T-helper 1 cell (primary cell): Measurements from ENCODE around the gene FAM131C.
"Not testable (repeated sequence)": the region's sequence is repeated elsewhere in the genome, so short reads cannot be mapped to it uniquely, and the experiment has no call there.

ENCODE experiments used
- DNase-seq, 5 donors: peaks; one replicate each; pipeline ENCODE4 v3.0.0-alpha.2; 2012 to 2020

The FAM131C gene

GRCh38 chr1:16076031-16076864 is 2.8 kb upstream of the FAM131C start:
- no peak for DNase-seq

DNA sequence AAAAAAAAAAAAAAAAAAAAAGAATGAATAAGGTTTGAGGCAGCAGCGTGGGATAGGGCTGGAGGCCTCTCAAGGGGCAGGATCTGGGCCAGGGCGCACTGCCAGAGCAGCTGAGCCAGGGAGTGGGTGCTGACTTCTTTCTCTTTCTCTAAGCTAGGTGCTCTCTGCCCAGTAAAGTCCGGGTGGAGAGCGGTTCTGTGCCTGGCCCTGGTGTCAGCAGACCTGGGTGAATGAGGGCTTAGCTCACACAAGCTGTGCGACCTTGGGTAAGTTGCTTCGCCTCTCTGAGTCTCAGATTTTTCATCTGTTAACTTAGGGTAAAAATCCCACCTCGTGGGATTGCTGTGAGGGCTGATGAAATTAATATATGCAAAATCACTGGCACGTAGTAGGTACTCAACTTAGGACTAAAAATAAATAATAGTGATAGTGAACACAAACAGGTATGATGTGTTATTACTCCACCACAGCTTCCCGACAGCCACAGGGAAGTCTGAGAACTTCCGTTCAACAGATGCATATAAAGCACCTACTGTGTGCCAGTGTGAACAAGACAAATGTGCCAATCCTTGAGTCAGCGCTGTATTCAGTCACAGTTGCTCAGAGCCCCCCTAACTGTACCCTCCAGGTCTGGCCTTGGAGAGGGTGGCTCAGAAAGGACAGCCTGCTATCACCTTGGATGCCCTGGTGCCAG is 2.0 kb upstream of the FAM131C start:
- DNase-seq, result no peak

DNA sequence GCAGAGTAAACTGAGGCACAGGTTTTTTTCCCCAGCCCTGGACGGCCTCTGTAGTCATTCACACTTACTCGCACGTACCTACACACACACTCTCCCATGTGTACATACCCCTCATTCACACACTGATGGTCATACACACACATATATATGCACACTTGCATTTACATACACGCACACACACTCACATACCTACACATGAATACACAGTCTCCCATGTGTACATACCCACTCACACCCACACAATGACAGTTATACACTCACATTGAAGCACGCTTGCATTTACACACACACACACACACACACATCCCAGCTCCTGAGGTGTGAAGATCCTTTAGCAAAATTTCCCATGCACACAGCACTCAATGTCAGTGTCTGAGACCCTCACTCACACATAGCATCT is 766 bp upstream of the FAM131C start:
- DNase-seq, result no peak

DNA sequence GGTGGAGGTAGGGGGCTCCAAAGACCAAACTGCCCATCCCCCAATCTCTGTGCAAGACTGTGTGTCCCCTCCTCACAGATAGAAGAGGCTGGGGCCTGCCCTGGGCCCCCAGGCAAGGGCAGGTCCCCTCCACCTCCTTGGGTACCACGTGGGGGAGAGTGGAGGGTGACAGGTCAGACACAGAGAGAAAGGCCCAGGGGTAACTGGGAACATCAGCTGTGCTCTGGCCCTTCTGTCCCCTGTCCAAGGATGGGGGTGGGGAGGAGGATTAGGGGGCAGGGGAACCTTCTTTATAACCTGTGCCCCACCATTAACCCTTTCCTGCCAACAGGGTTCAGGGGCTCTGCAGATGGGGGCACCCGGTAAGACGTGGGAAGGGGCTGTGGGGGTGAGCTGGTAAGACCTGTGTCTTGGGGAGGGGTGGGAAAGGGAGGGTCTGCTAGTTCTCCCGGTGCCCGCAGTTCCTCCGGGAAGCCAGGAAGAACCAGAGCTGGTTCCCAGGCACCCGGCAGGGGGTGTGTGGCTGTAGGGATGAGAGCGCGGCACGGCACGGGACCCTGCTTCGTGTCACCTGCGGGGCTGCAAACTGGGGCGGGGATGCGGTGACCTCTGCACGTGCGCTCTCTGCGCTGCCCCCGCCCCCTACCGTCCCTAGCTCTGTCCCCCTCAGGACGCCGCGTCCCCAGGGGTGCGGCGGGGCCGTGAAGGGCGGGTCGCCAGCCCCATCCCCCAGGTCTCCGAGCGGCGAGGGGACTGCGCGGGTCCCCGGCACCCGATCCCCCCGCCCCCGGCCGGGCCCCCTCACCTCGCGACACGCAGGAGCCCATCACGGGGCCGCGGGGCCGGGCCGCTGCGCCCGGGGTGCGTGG is 601 bp downstream of the FAM131C start:
- no peak for DNase-seq

DNA sequence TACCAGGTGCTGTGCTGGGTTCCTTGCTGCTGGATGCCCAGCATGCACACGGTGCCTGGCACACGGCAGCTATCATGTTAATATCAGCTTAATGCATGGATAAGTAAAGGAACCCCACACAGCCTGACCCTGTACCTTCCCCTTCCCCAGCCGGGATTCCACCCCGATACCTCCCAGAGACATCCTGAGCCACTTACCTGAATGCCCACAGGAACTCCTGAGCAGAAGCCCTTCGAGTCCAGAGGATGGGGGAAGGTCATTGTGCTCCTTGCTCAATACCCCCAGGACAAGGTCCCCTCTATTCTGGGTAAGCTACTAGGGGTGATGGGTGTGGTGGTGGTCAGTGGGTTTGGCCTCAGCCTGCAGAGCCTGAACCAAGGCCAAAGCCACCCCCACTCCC is 1.4 kb downstream of the FAM131C start:
- DNase-seq, result no peak

GRCh38 chr1:16071614-16072013 is 1.8 kb downstream of the FAM131C start:
- no peak for DNase-seq

- DNase-seq, result no peak
Measured at GRCh38 chr1:16070640-16071355, 2.7 kb downstream of the FAM131C start.

DNA sequence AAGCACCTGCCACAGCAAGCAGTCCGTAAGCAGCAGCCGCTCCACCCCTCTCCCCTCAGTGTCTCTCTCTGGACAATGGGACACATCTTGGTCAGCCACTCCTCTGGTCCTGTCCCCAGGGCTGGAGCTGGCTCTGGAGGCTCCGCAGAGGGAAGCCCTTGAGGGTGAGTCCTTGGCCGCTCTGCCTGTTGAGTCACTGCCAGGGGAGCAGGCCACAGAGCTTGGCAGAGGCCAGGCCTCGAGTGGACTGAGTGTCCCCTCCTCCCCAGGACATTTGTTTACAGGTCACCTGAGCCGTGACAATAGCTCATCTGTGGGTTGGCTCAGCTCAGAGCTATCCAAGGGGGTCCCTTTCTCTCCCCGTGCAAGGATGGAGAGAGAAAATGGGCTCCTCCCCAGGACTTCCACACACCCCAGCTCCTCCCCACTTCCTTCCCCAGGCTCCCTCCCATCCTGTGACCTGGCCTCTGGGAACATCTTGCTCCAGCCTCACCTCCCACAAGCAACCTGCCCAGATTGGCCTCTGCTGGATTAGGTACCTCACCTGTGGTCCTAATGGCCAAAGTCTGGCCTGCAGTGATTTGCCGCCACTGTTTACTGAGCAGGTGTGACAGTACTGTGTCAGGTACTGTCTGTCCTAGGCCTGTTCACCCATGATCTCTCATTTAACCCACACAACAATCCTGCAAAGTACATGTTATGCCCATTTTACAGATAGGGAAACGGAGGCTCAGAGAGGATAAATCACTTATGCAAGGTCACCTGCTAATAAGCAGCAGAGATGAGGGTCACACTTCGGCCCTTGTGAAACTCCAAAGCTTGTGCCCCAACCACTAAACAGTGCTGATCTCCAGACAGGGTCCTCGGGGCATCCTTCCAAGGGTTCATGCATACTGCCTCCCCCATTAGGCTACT is 4.8 kb downstream of the FAM131C start:
- no peak for DNase-seq

- DNase-seq, result no peak
Measured at GRCh38 chr1:16067933-16068332, 5.5 kb downstream of the FAM131C start.

GRCh38 chr1:16067127-16067768 is 6.2 kb downstream of the FAM131C start:
- no peak for DNase-seq

DNA sequence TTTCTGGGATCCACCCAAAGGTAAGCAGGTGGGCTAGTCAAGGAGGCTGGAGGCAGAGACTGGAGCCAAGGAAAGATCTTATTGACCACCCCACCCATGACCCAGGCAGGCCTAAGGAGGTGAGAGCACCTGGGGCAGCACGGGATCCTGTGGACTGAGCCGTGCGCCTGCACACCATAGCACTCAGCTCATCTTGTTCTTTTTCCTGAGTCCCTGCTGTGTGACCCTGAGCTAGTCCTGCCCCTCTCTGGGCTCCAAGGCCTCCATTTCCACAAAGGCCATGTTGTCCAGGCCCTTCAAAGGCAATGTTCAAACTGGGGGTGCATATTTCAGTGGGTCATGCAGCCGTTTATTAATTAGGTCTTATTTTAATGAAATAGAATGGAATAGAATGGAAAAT is 7.2 kb downstream of the FAM131C start:
- no peak for DNase-seq

DNA sequence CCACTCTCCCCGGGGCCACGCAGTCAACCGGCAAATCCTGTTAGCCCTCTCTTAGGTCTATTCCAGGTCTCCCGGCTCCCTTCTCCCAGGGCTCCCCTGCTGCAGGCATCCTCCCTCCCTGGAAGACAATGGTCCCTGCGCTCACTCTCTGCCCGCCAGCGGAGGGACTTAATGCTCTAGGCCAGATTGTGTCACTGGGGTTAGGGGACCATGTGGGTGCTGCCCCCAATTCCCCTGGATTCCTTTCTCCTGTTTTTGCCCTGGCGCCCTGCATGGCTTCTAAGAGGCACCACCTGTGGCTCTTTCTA is 8.2 kb downstream of the FAM131C start:
- DNase-seq, result no peak

DNA sequence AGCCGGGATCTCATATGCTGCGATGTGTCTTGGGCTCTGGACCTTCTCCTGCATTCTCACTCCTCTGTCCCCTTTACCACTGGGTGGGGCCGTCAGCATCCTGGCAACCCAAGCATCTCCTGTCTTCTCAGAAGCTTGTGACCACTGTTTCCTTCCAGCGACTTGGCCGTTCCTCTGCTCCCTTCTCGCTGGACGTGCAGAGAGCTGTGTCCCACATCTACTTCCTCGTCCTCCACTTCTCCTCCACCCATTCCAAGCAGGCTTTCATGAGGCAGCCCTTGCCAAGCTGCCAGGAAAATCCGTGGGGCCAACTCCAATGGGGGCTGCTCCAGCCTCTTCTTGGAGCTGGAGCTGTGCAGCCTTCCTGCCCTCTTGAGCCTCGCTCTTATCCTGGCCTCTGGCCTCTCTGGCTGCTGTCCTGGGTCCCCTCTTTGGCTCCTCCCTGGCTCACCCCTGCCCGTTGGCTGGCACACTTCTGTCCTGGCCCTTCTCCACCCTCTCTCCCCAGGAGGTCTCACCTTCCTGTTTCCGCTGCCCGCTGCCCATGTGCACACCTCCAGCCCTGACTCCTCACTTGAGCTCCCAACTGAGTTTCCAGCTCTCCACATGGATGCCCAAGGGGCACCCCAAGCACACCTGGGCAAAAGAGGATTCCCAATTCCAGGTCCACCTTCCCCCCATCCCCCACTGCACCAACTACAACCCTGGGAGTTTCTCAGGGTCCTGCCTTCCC is 8.7 kb downstream of the FAM131C start:
- DNase-seq, result peak in 1 of 5 donors; percentile 27

DNA sequence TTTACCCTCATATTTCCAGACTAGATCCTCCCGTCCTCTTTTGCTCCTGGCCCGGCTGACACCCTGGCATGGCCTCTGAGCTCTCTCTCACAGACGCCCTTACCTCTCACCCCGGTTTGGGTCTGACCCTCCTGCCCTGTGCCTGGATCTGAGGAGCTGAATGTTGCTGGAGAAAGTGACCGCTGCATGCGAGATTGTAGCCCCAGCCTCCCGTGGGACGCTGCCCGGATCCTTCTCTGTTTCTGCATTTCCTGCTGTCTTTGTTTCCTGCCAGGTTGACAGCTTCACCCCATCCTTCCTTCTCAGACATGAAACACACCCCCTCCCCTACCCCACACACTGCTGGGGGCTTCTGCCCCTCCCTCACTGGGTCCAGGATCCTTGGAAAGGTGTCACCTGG is 9.5 kb downstream of the FAM131C start:
- DNase-seq, result no peak

DNA sequence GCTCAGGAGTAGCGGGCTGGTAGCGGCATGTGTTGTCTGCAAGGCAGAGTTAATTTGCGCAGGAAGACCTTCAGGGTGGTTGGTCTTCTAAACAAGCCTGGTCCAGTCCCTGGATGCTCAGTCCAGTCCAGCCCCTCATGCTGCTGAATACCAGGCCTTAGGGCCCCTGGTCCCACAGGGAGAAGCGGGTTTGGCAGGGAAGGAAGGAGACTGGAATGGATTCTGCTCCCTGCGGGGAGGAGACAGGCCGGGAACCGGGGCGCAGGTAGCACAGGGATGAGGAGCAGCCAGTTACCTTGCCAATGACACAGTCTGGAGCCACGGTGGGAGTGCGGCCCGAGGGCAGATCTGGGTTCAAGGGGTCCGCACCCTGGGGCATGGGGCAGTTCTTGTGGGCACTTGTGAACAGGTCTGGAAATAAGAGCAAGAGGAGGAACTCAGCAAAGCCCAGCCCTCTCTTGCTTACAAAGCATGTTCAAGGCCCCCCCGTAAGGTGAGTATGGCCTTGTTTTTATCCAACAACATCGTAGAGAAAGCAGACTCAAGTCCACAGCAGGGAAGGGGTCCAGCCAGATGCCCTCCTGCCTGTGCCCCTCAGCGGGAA is 10.1 kb downstream of the FAM131C start:
- DNase-seq, result no peak

- not testable (repeated sequence) for DNase-seq
Measured at GRCh38 chr1:16062687-16063075, 10.8 kb downstream of the FAM131C start.

GRCh38 chr1:16061989-16062686 is 11.3 kb downstream of the FAM131C start:
- not testable (repeated sequence) for DNase-seq

DNA sequence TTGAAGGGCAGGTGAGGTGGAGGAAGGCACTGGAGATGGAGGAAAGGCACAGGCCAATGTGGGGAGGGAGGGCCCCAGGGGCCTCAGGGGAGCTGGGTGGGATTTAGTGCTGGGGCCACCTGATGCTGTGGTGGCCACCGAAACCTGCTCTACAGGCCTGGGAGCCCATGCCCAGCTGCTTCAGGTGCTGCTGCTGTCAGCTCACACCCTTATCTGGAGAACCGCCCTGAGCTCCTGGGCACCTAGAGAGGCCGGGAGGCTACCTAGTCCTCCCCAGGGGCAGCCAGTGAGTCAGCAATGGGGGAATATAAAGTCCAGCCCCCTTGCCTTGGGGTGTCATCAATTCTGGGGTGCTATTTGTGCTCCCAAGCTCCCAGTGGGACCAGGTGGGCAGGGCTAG is 12.2 kb downstream of the FAM131C start:
- DNase-seq, result no peak

GRCh38 chr1:16058394-16059120 is 14.9 kb downstream of the FAM131C start:
- DNase-seq, result not testable (repeated sequence)
